Sigmoid colon (tissue), 4 donors: ENCODE data around the gene KCNH8.

Experiments used
- CTCF ChIP-seq, 4 experiments: fragments of 450-650 bp in 3 of 4; fragments of 200-600 bp in 1 of 4; IDR thresholded peaks; one replicate each; pipeline ENCODE4 v1.5.1; 2016 to 2019; ENCODE audit warnings: antibody characterized with exemption in 4 of 4, mild to moderate bottlenecking in 3 of 4, moderate library complexity in 2 of 4
- POLR2A ChIP-seq, 2 donors: fragments of 450-650 bp; IDR thresholded peaks; one replicate each; pipeline ENCODE4 v1.6.1; 2016; ENCODE audit warnings: antibody characterized with exemption in 2 of 2, mild to moderate bottlenecking in 2 of 2, moderate library complexity in 2 of 2
- POLR2AphosphoS5 ChIP-seq, 4 donors: sonication (generic); formaldehyde crosslinking; IDR thresholded peaks; one replicate each; pipeline ENCODE4 v1.6.1; 2017; ENCODE audit warnings: antibody characterized with exemption in 4 of 4

GRCh38 chr3:19394946-19395345 is 246.6 kb downstream of the KCNH8 start:
- TF ChIP-seq POLR2A (IDR thresholded peaks at IDR 0.05) (no peak), CTCF (IDR thresholded peaks at IDR 0.05) (no peak), POLR2AphosphoS5 (IDR thresholded peaks at IDR 0.05) (no peak)
